Measurements from ENCODE around the gene VAT1.
"Not testable (repeated sequence)": the region's sequence is repeated elsewhere in the genome, so short reads cannot be mapped to it uniquely, and the experiment has no call there.

VAT1 gene

DNA sequence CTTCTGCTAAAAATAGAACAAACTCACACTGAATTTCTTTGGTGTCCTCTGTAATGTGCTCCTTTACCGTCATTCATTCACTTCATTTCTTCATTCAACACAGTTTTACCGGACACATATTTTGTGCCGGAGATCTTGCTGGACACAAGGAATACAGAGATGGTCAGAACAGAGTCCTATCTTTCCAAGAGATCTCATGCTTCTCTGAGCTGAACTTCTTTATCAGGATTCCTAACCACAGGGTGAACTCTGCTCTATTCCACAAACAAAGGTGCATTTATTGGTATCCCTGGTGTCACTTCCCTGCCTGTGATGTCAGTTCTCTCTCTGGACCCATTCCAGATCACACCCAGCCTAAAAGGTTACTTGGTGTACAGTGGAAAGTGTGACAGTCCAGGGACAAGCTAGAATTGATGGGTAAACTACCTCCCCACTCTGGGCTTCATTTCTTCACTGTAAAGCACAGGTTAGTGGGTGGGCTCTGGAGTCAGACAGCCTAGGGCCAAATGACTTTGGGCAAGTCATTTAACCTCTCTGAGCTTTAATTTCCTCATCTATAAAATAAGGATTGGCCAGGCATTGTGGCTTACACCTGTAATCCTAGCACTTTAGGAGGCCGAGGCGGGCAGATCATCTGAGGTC is 11.4 kb downstream of the VAT1 start:
- no peak for DNase-seq (ENCODE audit: low read depth in 3 of 3, low spot score in 1 of 3)

GRCh38 chr17:43006639-43007551 is 15.3 kb downstream of the VAT1 start, which contains the start of gene IFI35:
Gene IFI35 (plus strand): TSS chr17:43006784. CDS start chr17:43006948, 164 bp downstream.
- DNase-seq (ENCODE audit: low read depth in 3 of 3, low spot score in 1 of 3): peak; percentile 60 to 70 (median 70)

- DNase-seq (ENCODE audit: low read depth in 3 of 3, low spot score in 1 of 3): no peak
These were observed 18.5 kb downstream of the VAT1 start for GRCh38 chr17:43003542-43004172.

GRCh38 chr17:43000894-43001293 is 21.3 kb downstream of the VAT1 start:
- DNase-seq (ENCODE audit: low read depth in 3 of 3, low spot score in 1 of 3): not testable (repeated sequence)

GRCh38 chr17:42999003-42999525 is 23.1 kb downstream of the VAT1 start:
- no peak for DNase-seq (ENCODE audit: low read depth in 3 of 3, low spot score in 1 of 3)

DNA sequence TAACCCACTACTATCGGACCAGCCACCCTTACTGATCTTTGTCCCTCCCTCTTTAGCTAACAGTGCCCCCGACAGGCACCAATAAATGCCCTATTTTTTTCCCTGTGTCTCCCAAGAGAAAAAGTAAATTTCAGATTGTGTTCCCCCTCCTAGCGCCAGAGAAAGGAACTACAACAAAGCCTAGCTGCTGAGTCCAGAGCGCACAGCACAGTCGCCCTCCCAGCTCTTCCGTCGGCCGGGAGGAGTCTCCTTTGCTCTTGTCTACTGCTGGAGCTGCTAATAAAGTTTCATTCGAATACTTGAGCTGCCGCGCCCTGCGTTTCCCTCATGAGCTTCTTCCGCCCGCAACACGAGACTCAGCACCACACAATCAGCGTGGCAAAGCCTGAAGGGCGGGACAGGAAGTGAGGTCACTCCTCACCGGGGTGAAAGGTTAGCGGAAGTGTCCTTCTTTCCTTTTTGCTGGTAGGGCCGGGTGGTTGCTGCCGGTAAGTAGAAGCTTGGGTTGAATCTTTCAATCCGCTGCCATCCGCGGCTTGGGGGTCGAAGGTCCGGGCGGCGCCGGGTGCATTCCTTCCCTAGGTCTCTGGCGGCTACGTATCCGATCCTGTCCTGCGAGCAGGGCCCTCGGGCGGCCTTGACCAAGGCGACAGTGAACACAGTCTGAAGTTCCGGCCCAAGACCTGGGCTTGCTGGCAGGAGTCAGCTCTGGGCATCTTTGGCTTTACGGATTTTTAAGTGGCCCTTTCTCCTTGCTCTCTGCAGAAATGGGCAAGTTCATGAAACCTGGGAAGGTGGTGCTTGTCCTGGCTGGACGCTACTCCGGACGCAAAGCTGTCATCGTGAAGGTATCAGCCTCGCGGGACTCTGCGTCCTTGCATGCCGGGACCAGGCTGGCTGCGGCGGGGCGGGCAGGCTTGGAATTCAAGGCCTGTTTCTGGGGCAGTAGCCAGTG is 23.9 kb downstream of the VAT1 start, which contains the start of gene RPL27:
Gene RPL27 (plus strand): TSS at position 436 of the 955 bp plus-strand sequence. CDS start 332 bp downstream, at position 768.
- DNase-seq (ENCODE audit: low read depth in 3 of 3, low spot score in 1 of 3): peak; percentile 91 to 93 (median 92)

- DNase-seq (ENCODE audit: low read depth in 3 of 3, low spot score in 1 of 3): no peak
These were observed 24.7 kb downstream of the VAT1 start for GRCh38 chr17:42997390-42997983.

- not testable (repeated sequence) for DNase-seq (ENCODE audit: low read depth in 3 of 3, low spot score in 1 of 3)
These were observed 28.3 kb downstream of the VAT1 start for GRCh38 chr17:42993913-42994312.

GRCh38 chr17:42992872-42993271 is 29.3 kb downstream of the VAT1 start:
- DNase-seq (ENCODE audit: low read depth in 3 of 3, low spot score in 1 of 3): no peak

- no peak for DNase-seq (ENCODE audit: low read depth in 3 of 3, low spot score in 1 of 3)
These were observed 30.7 kb downstream of the VAT1 start for GRCh38 chr17:42991471-42991870.

GRCh38 chr17:42989726-42990652 is 32.2 kb downstream of the VAT1 start:
- no peak for DNase-seq (ENCODE audit: low read depth in 3 of 3, low spot score in 1 of 3)

GRCh38 chr17:42989141-42989540 is 33.0 kb downstream of the VAT1 start:
- no peak for DNase-seq (ENCODE audit: low read depth in 3 of 3, low spot score in 1 of 3)

GRCh38 chr17:42985225-42985624 is 37.0 kb downstream of the VAT1 start:
- no peak for DNase-seq (ENCODE audit: low read depth in 3 of 3, low spot score in 1 of 3)

GRCh38 chr17:42982266-42982665 is 39.9 kb downstream of the VAT1 start:
- DNase-seq (ENCODE audit: low read depth in 3 of 3, low spot score in 1 of 3): no peak

DNA sequence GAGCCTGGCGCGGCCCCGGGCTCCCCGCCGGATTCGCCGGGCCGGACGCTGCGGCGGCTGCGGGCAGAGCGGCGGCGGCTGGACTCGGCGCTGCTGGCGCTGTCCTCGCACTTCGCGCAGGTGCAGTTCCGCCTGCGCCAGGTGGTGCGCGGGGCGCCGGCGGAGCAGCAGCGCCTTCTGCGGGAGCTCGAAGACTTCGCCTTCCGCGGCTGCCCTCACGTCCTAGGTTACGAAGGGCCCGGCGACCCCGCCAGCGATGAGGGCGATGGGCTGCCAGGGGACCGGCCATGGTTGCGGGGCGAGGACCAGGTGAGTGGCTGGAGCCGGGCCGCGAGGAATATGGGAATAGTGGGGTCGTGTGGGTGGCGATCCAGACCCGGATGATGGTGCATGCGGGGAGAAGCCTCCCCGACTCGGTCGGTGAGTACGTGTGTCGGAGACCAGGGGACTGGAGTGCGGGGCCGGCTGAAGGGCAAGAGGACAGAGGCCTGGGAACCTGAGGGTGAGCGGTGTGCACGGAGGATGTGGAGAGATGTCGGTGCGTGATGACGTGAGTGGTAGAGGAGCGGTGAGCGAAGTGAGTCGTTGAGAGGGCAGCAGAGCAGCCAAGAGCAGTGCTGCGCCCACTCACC is 41.3 kb downstream of the VAT1 start:
- DNase-seq (ENCODE audit: low read depth in 3 of 3, low spot score in 1 of 3): peak in 1 of 3 donors; percentile 37

DNA sequence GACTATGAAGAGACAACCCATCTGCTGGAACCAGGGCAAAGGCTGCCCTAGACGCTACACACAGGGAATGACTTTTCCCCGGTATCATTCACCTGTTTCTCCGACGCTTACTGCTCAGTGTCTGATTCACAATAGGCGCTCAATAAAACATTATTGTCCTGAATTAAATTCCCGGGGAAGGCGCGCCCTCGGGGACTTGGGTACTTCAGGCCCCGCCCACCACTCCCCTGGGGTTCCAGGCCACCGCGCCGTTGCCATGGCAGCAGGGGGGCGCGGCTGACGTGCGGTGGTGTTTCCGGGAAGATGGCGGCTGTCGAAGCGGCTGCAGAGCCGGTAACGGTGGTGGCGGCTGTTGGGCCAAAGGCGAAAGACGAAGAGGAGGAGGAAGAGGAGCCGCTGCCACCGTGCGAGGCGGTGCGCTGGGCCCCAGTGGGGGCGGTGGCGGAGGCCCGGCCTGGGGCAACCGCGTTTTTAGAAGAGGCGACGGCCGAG is 41.9 kb downstream of the VAT1 start, which contains the start of gene RUNDC1:
Gene RUNDC1 (plus strand): TSS at position 292 of the 492 bp plus-strand sequence. CDS start 12 bp downstream, at position 304.
- peak; percentile 76 to 88 (median 79) for DNase-seq (ENCODE audit: low read depth in 3 of 3, low spot score in 1 of 3)

DNA sequence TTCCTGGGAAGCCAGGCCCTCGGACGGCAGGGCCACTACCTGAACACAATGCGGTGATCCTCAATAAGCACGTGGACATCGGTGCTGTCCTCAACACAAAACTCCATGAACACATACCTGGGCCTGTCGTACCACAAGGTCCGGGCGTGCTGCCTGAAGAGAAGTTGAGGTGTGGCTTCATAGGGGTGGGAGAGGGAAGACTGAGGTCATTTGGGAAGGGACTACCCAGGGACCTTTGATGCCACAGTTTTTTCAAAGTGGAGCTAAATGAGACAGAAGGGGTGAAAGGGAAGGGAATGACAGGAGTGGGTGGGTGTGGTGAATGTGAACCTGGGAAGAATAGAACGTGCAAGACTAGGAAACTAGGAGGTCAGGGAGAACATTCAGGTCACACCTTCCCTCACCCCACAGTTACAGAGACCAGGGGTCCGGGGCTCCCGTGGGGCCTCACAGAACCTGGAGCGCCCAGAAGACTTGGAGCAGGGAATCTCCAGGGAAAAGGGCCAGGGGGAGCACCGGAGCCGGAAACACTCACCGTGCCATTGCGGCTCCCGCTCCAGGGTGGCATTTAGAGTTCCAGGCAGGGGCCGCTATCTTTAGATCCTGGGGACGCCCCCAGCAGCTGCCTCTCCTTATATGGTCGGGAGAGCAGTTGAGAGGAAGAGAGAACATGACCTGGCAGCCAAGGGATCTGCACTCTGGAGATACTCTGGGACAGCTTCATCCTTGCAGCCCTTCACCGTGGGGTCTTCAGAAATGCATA is 42.5 kb downstream of the VAT1 start, which contains the start of gene PTGES3L:
Gene PTGES3L (minus strand): TSS at position 570 of the 763 bp plus-strand sequence. CDS start 27 bp downstream, at position 543.
- DNase-seq (ENCODE audit: low read depth in 3 of 3, low spot score in 1 of 3): no peak

Measured in stimulated activated CD4-positive, alpha-beta T cell treated with anti-CD3 and anti-CD28 coated beads, TNF-alpha, amount 100 ng/mL, for 1 hour (primary cell).